Mesendoderm (in vitro differentiated cells): ENCODE measurements around the gene BDKRB2.

Experiments used
- DNase-seq: peaks from one replicate; pipeline ENCODE4 v3.0.0; 2013
- H2AK5ac ChIP-seq: 2 replicates; pipeline ENCODE4 v1.6.1; 2013; ENCODE audit warnings: low read length, inconsistent platforms
- H2BK120ac ChIP-seq: 2 replicates; pipeline ENCODE4 v1.6.1; 2013; ENCODE audit warnings: low read depth, mild to moderate bottlenecking, low read length, moderate library complexity, mixed read lengths
- H2BK15ac ChIP-seq: replicated peaks from 2 replicates; pipeline ENCODE4 v1.6.1; 2013; ENCODE audit warnings: low read depth, mild to moderate bottlenecking, moderate library complexity
- H2BK5ac ChIP-seq: 2 replicates; pipeline ENCODE4 v1.6.1; 2013; ENCODE audit warnings: low read length, inconsistent platforms
- H3K18ac ChIP-seq: 2 replicates; pipeline ENCODE4 v1.6.1; 2013; ENCODE audit warnings: mild to moderate bottlenecking, low read length, mixed read lengths
- H3K23ac ChIP-seq: one replicate; pipeline ENCODE4 v1.6.1; 2013; ENCODE audit warnings: low read length
- H3K27ac ChIP-seq: 2 replicates; pipeline ENCODE4 v1.5.1; 2013; ENCODE audit warnings: low read depth, mild to moderate bottlenecking, inconsistent platforms, low read length, moderate library complexity
- H3K27me3 ChIP-seq: 2 replicates; pipeline ENCODE4 v1.6.1; 2013; ENCODE audit warnings: low read length, control low read depth, mild to moderate bottlenecking, inconsistent platforms; ENCODE audit not compliant: insufficient read depth, poor library complexity
- H3K36me3 ChIP-seq: 2 replicates; pipeline ENCODE4 v1.6.1; 2013; ENCODE audit warnings: low read length, inconsistent platforms; ENCODE audit not compliant: control insufficient read depth, insufficient read depth
- H3K4ac ChIP-seq: one replicate; pipeline ENCODE4 v1.6.1; 2013; ENCODE audit warnings: low read depth, mild to moderate bottlenecking, low read length, moderate library complexity
- H3K4me1 ChIP-seq: 2 replicates; pipeline ENCODE4 v1.6.1; 2013; ENCODE audit warnings: low read depth, low read length, inconsistent platforms; ENCODE audit not compliant: control insufficient read depth
- H3K4me2 ChIP-seq: 2 replicates; pipeline ENCODE4 v1.6.1; 2013; ENCODE audit warnings: low read length
- H3K4me3 ChIP-seq: 2 replicates; pipeline ENCODE4 v1.5.1; 2013; ENCODE audit warnings: mild to moderate bottlenecking, low read length
- H3K56ac ChIP-seq: one replicate; pipeline ENCODE4 v1.6.1; 2013; ENCODE audit warnings: low read length
- H3K79me1 ChIP-seq: 2 replicates; pipeline ENCODE4 v1.6.1; 2013; ENCODE audit warnings: low read length, inconsistent platforms
- H3K79me2 ChIP-seq: 2 replicates; pipeline ENCODE4 v1.6.1; 2013; ENCODE audit warnings: mild to moderate bottlenecking, low read length; ENCODE audit not compliant: control insufficient read depth, insufficient read depth
- H3K9ac ChIP-seq: 2 replicates; pipeline ENCODE4 v1.6.1; 2013; ENCODE audit warnings: low read length, inconsistent platforms
- H4K5ac ChIP-seq: one replicate; pipeline ENCODE4 v1.6.1; 2013; ENCODE audit warnings: low read length
- H4K8ac ChIP-seq: one replicate; pipeline ENCODE4 v1.6.1; 2013; ENCODE audit warnings: low read depth, mild to moderate bottlenecking, control low read depth, low read length, moderate library complexity
- WGBS: extraction: QIAGEN DNeasy Blood & Tissue Kit; methylation state at CpG from one replicate; pipeline ENCODE4 v1.1.7; 2013; ENCODE audit warnings: low lambda C conversion rate, missing lambda C conversion rate; ENCODE audit not compliant: insufficient coverage; ENCODE audit errors: extremely low coverage; 5-methylcytosine and 5-hydroxymethylcytosine counted together

The BDKRB2 gene

GRCh38 chr14:96250485-96250884 is 45.8 kb downstream of the BDKRB2 start:
- H4K5ac ChIP-seq, result no peak overlapping the region
- no peak overlapping the region for H2BK120ac ChIP-seq
- no peak overlapping the region for H3K4me2 ChIP-seq
- WGBS, result no CpG with 5 or more reads among the region's 3 CpGs
- peaks cover 2% of the 10 kb centered on the region for H3K4me1 ChIP-seq
- H3K4ac ChIP-seq, result no peak overlapping the region
- H3K27ac ChIP-seq, result no peak overlapping the region
- H3K36me3 ChIP-seq, result no peaks in the 10 kb centered on the region
- no peak overlapping the region for H4K8ac ChIP-seq
- H3K56ac ChIP-seq, result no peak overlapping the region
- H3K79me2 ChIP-seq, result no peaks in the 10 kb centered on the region
- H2BK15ac ChIP-seq, result no peak overlapping the region
- no peak overlapping the region for H3K18ac ChIP-seq
- H3K23ac ChIP-seq, result no peak overlapping the region
- H3K9ac ChIP-seq, result no peak overlapping the region
- H3K27me3 ChIP-seq, result no peaks in the 10 kb centered on the region
- no peak for DNase-seq
- H2AK5ac ChIP-seq, result no peak overlapping the region
- no peak overlapping the region for H3K4me3 ChIP-seq
- no peaks in the 10 kb centered on the region for H3K79me1 ChIP-seq
- no peak overlapping the region for H2BK5ac ChIP-seq

- H4K8ac ChIP-seq, result no peak overlapping the region
- no peak overlapping the region for H3K4ac ChIP-seq
- H3K4me1 ChIP-seq, result peaks cover 2% of the 10 kb centered on the region
- H3K23ac ChIP-seq, result no peak overlapping the region
- H3K9ac ChIP-seq, result no peak overlapping the region
- no peaks in the 10 kb centered on the region for H3K79me2 ChIP-seq
- H3K4me2 ChIP-seq, result no peak overlapping the region
- H3K27ac ChIP-seq, result no peak overlapping the region
- H3K18ac ChIP-seq, result no peak overlapping the region
- no peaks in the 10 kb centered on the region for H3K36me3 ChIP-seq
- no peak for DNase-seq
- H2BK120ac ChIP-seq, result no peak overlapping the region
- H2BK15ac ChIP-seq, result no peak overlapping the region
- H2AK5ac ChIP-seq, result no peak overlapping the region
- H3K79me1 ChIP-seq, result no peaks in the 10 kb centered on the region
- H3K4me3 ChIP-seq, result no peak overlapping the region
- H3K56ac ChIP-seq, result no peak overlapping the region
- H3K27me3 ChIP-seq, result no peaks in the 10 kb centered on the region
- no peak overlapping the region for H4K5ac ChIP-seq
- H2BK5ac ChIP-seq, result no peak overlapping the region
- no CpG with 5 or more reads among the region's 4 CpGs for WGBS
Measured at GRCh38 chr14:96251656-96252155, 47.1 kb downstream of the BDKRB2 start.

GRCh38 chr14:96252323-96252998 is 47.8 kb downstream of the BDKRB2 start:
- Histone ChIP-seq H3K56ac (no peak overlapping the region), H3K9ac (no peak overlapping the region), H2BK15ac (no peak overlapping the region), H3K36me3 (no peaks in the 10 kb centered on the region), H3K4me2 (no peak overlapping the region), H3K23ac (no peak overlapping the region), H3K4ac (no peak overlapping the region), H3K79me1 (no peaks in the 10 kb centered on the region), H3K4me1 (peaks cover 2% of the 10 kb centered on the region), H2AK5ac (no peak overlapping the region), H3K18ac (no peak overlapping the region), H3K4me3 (no peak overlapping the region), H2BK120ac (no peak overlapping the region), H3K27me3 (no peaks in the 10 kb centered on the region), H3K27ac (no peak overlapping the region), H4K5ac (no peak overlapping the region), H4K8ac (no peak overlapping the region), H3K79me2 (no peaks in the 10 kb centered on the region), H2BK5ac (no peak overlapping the region)
- WGBS, result no CpG with 5 or more reads among the region's 19 CpGs
- DNase-seq, result no peak

GRCh38 chr14:96252999-96253539 is 48.4 kb downstream of the BDKRB2 start:
- H4K8ac ChIP-seq, result no peak overlapping the region
- H3K18ac ChIP-seq, result no peak overlapping the region
- peak; percentile 90 for DNase-seq
- no peak overlapping the region for H2AK5ac ChIP-seq
- no peaks in the 10 kb centered on the region for H3K27me3 ChIP-seq
- H2BK5ac ChIP-seq, result no peak overlapping the region
- H2BK120ac ChIP-seq, result no peak overlapping the region
- H3K27ac ChIP-seq, result no peak overlapping the region
- H4K5ac ChIP-seq, result no peak overlapping the region
- H3K4me1 ChIP-seq, result peaks cover 2% of the 10 kb centered on the region
- H3K4me2 ChIP-seq, result no peak overlapping the region
- H3K36me3 ChIP-seq, result no peaks in the 10 kb centered on the region
- no peak overlapping the region for H2BK15ac ChIP-seq
- H3K79me2 ChIP-seq, result no peaks in the 10 kb centered on the region
- H3K4me3 ChIP-seq, result no peak overlapping the region
- no peak overlapping the region for H3K9ac ChIP-seq
- H3K4ac ChIP-seq, result no peak overlapping the region
- WGBS, result no CpG with 5 or more reads among the region's 9 CpGs
- no peaks in the 10 kb centered on the region for H3K79me1 ChIP-seq
- H3K23ac ChIP-seq, result no peak overlapping the region
- H3K56ac ChIP-seq, result no peak overlapping the region

- no peak overlapping the region for H3K4me3 ChIP-seq
- no peak overlapping the region for H2AK5ac ChIP-seq
- H3K36me3 ChIP-seq, result no peaks in the 10 kb centered on the region
- H2BK15ac ChIP-seq, result no peak overlapping the region
- H3K4me2 ChIP-seq, result no peak overlapping the region
- no peak overlapping the region for H3K23ac ChIP-seq
- no peaks in the 10 kb centered on the region for H3K79me1 ChIP-seq
- no peak overlapping the region for H2BK120ac ChIP-seq
- H3K9ac ChIP-seq, result no peak overlapping the region
- peaks cover 2% of the 10 kb centered on the region for H3K4me1 ChIP-seq
- H3K56ac ChIP-seq, result no peak overlapping the region
- no peak overlapping the region for H3K4ac ChIP-seq
- no peak overlapping the region for H2BK5ac ChIP-seq
- H3K27me3 ChIP-seq, result no peaks in the 10 kb centered on the region
- no peak overlapping the region for H4K8ac ChIP-seq
- no peaks in the 10 kb centered on the region for H3K79me2 ChIP-seq
- no peak overlapping the region for H3K18ac ChIP-seq
- WGBS, result no CpG with 5 or more reads among the region's 11 CpGs
- H4K5ac ChIP-seq, result no peak overlapping the region
- no peak for DNase-seq
- H3K27ac ChIP-seq, result no peak overlapping the region
Measured at GRCh38 chr14:96254687-96255086, 50.0 kb downstream of the BDKRB2 start.
